SK-N-SH (cell line): Measurements from ENCODE around the gene CENPP. TPM values are rescaled to one million over a fixed set of nuclear protein-coding genes. Genes with fewer than 3 reads are reported as not detected.

Experiments
- CTCF ChIA-PET: fragments of 300-600, 350-600 bp; formaldehyde crosslinking; extraction: SDS; loops from one replicate; lab custom pipeline; 2021; lab: Yijun Ruan, JAX
- POLR2A ChIA-PET: fragments of 350-600 bp; sonication (Branson Sonifier 250); formaldehyde crosslinking; extraction: SDS; loops from one replicate; lab custom pipeline; 2020; ENCODE audit warnings: antibody characterized with exemption, inconsistent platforms; lab: Yijun Ruan, JAX
- DNase-seq: peaks from one replicate; pipeline ENCODE4 v3.0.0; 2012
- H2AFZ ChIP-seq: fragments of 200-600 bp; sonication (generic); 2 replicates; pipeline ENCODE4 v1.8.1; 2016; ENCODE audit warnings: antibody characterized with exemption, mild to moderate bottlenecking, low read depth
- H3F3A ChIP-seq: fragments of 200-600 bp; sonication (generic); replicated peaks from 2 replicates; pipeline ENCODE3; 2016; ENCODE audit warnings: antibody characterized with exemption, mild to moderate bottlenecking; ENCODE audit not compliant: insufficient read depth
- H3K27ac ChIP-seq, 2 experiments: fragments of 200-500 bp in 1 of 2; fragments of 200-600 bp in 1 of 2; sonication (Bioruptor generic) in 1 of 2; sonication (generic), shearing (Covaris generic) in 1 of 2; 2 replicates each; pipeline versions ENCODE4 v1.5.1 to v1.6.1; 2014 to 2016; ENCODE audit warnings: low read depth in 2 of 2, inconsistent platforms in 1 of 2, low read length in 1 of 2, mild to moderate bottlenecking in 1 of 2, mixed read lengths in 1 of 2
- H3K27me3 ChIP-seq: fragments of 200-600 bp; sonication (generic), shearing (Covaris generic); 2 replicates; pipeline ENCODE4 v1.6.1; 2016; ENCODE audit warnings: mixed run types; ENCODE audit not compliant: insufficient read depth
- H3K36me3 ChIP-seq, 2 experiments: fragments of 200-500 bp in 1 of 2; fragments of 200-600 bp in 1 of 2; sonication (Bioruptor generic) in 1 of 2; sonication (generic) in 1 of 2; replicated peaks in 1 of 2; 2 replicates each; pipeline versions ENCODE3 to v1.5.1; 2014 to 2016; ENCODE audit warnings: low read length in 1 of 2, mild to moderate bottlenecking in 1 of 2; ENCODE audit not compliant: insufficient read depth in 2 of 2, control insufficient read depth in 1 of 2
- H3K4me1 ChIP-seq, 2 experiments: fragments of 200-500 bp in 1 of 2; fragments of 200-600 bp in 1 of 2; sonication (Bioruptor generic) in 1 of 2; sonication (generic), shearing (Covaris generic) in 1 of 2; 2 replicates each; pipeline versions ENCODE4 v1.5.1 to v1.6.1; 2014 to 2016; ENCODE audit warnings: low read depth in 1 of 2, low read length in 1 of 2, mixed run types in 1 of 2; ENCODE audit not compliant: insufficient read depth in 2 of 2, control insufficient read depth in 1 of 2
- H3K4me2 ChIP-seq: fragments of 200-600 bp; sonication (generic), shearing (Covaris generic); 2 replicates; pipeline ENCODE4 v1.6.1; 2017; ENCODE audit warnings: mixed run types
- H3K4me3 ChIP-seq, 2 experiments: fragments of 200-500 bp in 1 of 2; fragments of 200-600 bp in 1 of 2; sonication (Bioruptor generic) in 1 of 2; sonication (generic), shearing (Covaris generic) in 1 of 2; 2 replicates each; pipeline versions ENCODE4 v1.5.1 to v1.8.1; 2014 to 2016; ENCODE audit warnings: low read depth in 2 of 2, inconsistent platforms in 1 of 2, low read length in 1 of 2, mild to moderate bottlenecking in 1 of 2, mixed read lengths in 1 of 2, moderate library complexity in 1 of 2
- H3K79me2 ChIP-seq: fragments of 200-600 bp; sonication (generic); 2 replicates; pipeline ENCODE4 v1.8.1; 2017; ENCODE audit warnings: mild to moderate bottlenecking; ENCODE audit not compliant: insufficient read depth
- H3K9ac ChIP-seq: fragments of 200-600 bp; sonication (generic); 2 replicates; pipeline ENCODE4 v1.6.1; 2017; ENCODE audit warnings: mixed run types
- H3K9me2 ChIP-seq: fragments of 200-600 bp; sonication (generic); 2 replicates; pipeline ENCODE4 v1.6.1; 2017; ENCODE audit warnings: mixed run types
- H3K9me3 ChIP-seq: fragments of 200-600 bp; sonication (generic); 2 replicates; pipeline ENCODE4 v1.6.1; 2017; ENCODE audit warnings: mixed run types, mild to moderate bottlenecking, moderate library complexity
- H4K20me1 ChIP-seq: fragments of 200-600 bp; sonication (generic); 2 replicates; pipeline ENCODE4 v1.6.1; 2017; ENCODE audit warnings: mild to moderate bottlenecking, mixed run types; ENCODE audit not compliant: insufficient read depth
- CTCF ChIP-seq: fragments of 200-600 bp; sonication (generic); IDR thresholded peaks from 2 replicates; pipeline ENCODE4 v1.6.1; 2017; ENCODE audit warnings: antibody characterized with exemption, mild to moderate bottlenecking, moderate library complexity
- EP300 ChIP-seq, 2 experiments: IDR thresholded peaks; 2 replicates each; pipeline versions ENCODE4 v1.4.0 to v1.6.1; 2012; ENCODE audit warnings: borderline replicate concordance in 1 of 2, low read depth in 1 of 2, low read length in 1 of 2
- FOSL2 ChIP-seq: IDR thresholded peaks from 2 replicates; pipeline ENCODE4 v1.4.0; 2012; ENCODE audit warnings: low read depth, mild to moderate bottlenecking, moderate library complexity, borderline replicate concordance
- FOXM1 ChIP-seq: IDR thresholded peaks from 2 replicates; pipeline ENCODE4 v1.4.0; 2012; ENCODE audit warnings: low read depth, mild to moderate bottlenecking
- GABPA ChIP-seq: IDR thresholded peaks from 2 replicates; pipeline ENCODE4 v1.4.0; 2012; ENCODE audit warnings: low read depth, mild to moderate bottlenecking
- IRF3 ChIP-seq: fragments of 150-350 bp; IDR thresholded peaks from 2 replicates; pipeline ENCODE4 v1.6.1; 2016; ENCODE audit warnings: mild to moderate bottlenecking, low read depth, low read length
- MAX ChIP-seq: IDR thresholded peaks from 2 replicates; pipeline ENCODE4 v1.4.0; 2012; ENCODE audit warnings: low read depth
- MEF2A ChIP-seq: IDR thresholded peaks from 2 replicates; pipeline ENCODE4 v1.4.0; 2012; ENCODE audit warnings: low read depth, borderline replicate concordance
- MXI1 ChIP-seq: IDR thresholded peaks from 2 replicates; pipeline ENCODE4 v1.6.1; 2012; ENCODE audit warnings: mild to moderate bottlenecking, low read depth, low read length, improper control_type of control experiment
- PBX3 ChIP-seq: IDR thresholded peaks from 2 replicates; pipeline ENCODE4; 2012
- POLR2AphosphoS5 ChIP-seq: IDR thresholded peaks from 2 replicates; pipeline ENCODE4 v1.6.1; 2012; ENCODE audit warnings: low read depth, low read length
- RFX5 ChIP-seq: IDR thresholded peaks from 2 replicates; pipeline ENCODE4 v1.6.1; 2012; ENCODE audit warnings: mild to moderate bottlenecking, improper control_type of control experiment, low read length
- SIN3A ChIP-seq: IDR thresholded peaks from 2 replicates; pipeline ENCODE4 v1.6.1; 2012; ENCODE audit warnings: low read depth, mild to moderate bottlenecking, low read length, moderate library complexity, borderline replicate concordance
- TAF1 ChIP-seq: IDR thresholded peaks from 2 replicates; pipeline ENCODE4 v1.6.1; 2012; ENCODE audit warnings: low read depth, mild to moderate bottlenecking, low read length, moderate library complexity, borderline replicate concordance
- TCF12 ChIP-seq: IDR thresholded peaks from 2 replicates; pipeline ENCODE4 v1.4.0; 2012
- ZBTB33 ChIP-seq: IDR thresholded peaks from 2 replicates; pipeline ENCODE4 v1.4.0; 2012; ENCODE audit warnings: low read depth, borderline replicate concordance
- WGBS: methylation state at CpG from one replicate; pipeline ENCODE4 v1.1.6; 2017; ENCODE audit warnings: low lambda C conversion rate; 5-methylcytosine and 5-hydroxymethylcytosine counted together
- polyA plus RNA-seq, 3 experiments: library from polyadenylated mRNA; depleted of rRNA; stranded (reverse); fragments of >200 nt; gene quantifications; 2 replicates each; pipeline ENCODE4 v1.2.3, GENCODE V29; 2012

Gene CENPP
- polyA plus RNA-seq, 1 of the 3 experiments (the other 2 are of a cell fraction) = 1.3 TPM

- Histone ChIP-seq H3K9ac (no peak overlapping the region), H3K27ac (no peak overlapping the region), H3K4me2 (no peak overlapping the region), H3K4me1 (peaks cover 10 to 22% of the 10 kb centered on the region in 2 experiments; a peak in 3 of 4 replicates), H3K4me3 (no peak overlapping the region), H3K27me3 (no peaks in the 10 kb centered on the region), H3K36me3 (no peaks in the 10 kb centered on the region), H3K79me2 (no peaks in the 10 kb centered on the region), H3K9me2 (no peaks in the 10 kb centered on the region), H4K20me1 (no peaks in the 10 kb centered on the region), H2AFZ (no peak overlapping the region), H3K9me3 (no peaks in the 10 kb centered on the region), H3F3A (no peaks in the 10 kb centered on the region)
- POLR2A ChIA-PET = no interaction called here
- CTCF ChIA-PET = interaction anchor here (1.2 to 1.4 kb wide), 2 partner anchors 16 to 18 kb away, joined by 4 to 5 read pairs; no protein-coding TSS in a partner anchor
- TF ChIP-seq RFX5 = no peak
- no peak for TF ChIP-seq CTCF
- DNase-seq = no peak
- 92% methylated on average over 2 of the region's 2 CpGs for WGBS
Observed at GRCh38 chr9:92467511-92467910, 141.8 kb downstream of the CENPP start.

GRCh38 chr9:92468206-92468605, 142.5 kb downstream of the CENPP start:
- Histone ChIP-seq H3K4me3 (no peak overlapping the region), H3K4me2 (0 out of 2 replicates have a peak overlapping the region, but pooled peaks have one; percentile 5), H3K9me3 (no peaks in the 10 kb centered on the region), H3K36me3 (no peaks in the 10 kb centered on the region), H3K9ac (no peak overlapping the region), H3K79me2 (no peaks in the 10 kb centered on the region), H2AFZ (no peak overlapping the region), H3K4me1 (peaks cover 10 to 18% of the 10 kb centered on the region in 2 experiments; a peak in 2 of 4 replicates), H3K9me2 (no peaks in the 10 kb centered on the region), H3K27ac (no peak overlapping the region), H3K27me3 (no peaks in the 10 kb centered on the region), H3F3A (no peaks in the 10 kb centered on the region), H4K20me1 (no peaks in the 10 kb centered on the region)
- WGBS = 100% methylated on average over 2 of the region's 2 CpGs
- CTCF ChIA-PET = interaction anchor here (1.2 to 1.5 kb wide), 2 partner anchors 18 to 140 kb away, joined by 4 read pairs; no protein-coding TSS in a partner anchor
- no peak for DNase-seq
- TF ChIP-seq IRF3 (no peak), EP300 (IDR thresholded peaks at IDR 0.05; ENCODE audit: borderline replicate concordance in 1 of 2, low read depth in 1 of 2, low read length in 1 of 2) (no peak), MEF2A (no peak), FOXM1 (no peak), PBX3 (no peak), MAX (no peak), TCF12 (peak; percentile 32; the same call in 1 of the 2 replicates), TAF1 (no peak), GABPA (no peak), ZBTB33 (no peak), POLR2AphosphoS5 (no peak), SIN3A (no peak), FOSL2 (peak; percentile 14; the same call in 1 of the 2 replicates), RFX5 (no peak), MXI1 (no peak)
- POLR2A ChIA-PET = no interaction called here
